Measurements from ENCODE around the gene SEMA6C.
"Not testable (repeated sequence)": the region's sequence is repeated elsewhere in the genome, so short reads cannot be mapped to it uniquely, and the experiment has no call there.

Gene SEMA6C

DNA sequence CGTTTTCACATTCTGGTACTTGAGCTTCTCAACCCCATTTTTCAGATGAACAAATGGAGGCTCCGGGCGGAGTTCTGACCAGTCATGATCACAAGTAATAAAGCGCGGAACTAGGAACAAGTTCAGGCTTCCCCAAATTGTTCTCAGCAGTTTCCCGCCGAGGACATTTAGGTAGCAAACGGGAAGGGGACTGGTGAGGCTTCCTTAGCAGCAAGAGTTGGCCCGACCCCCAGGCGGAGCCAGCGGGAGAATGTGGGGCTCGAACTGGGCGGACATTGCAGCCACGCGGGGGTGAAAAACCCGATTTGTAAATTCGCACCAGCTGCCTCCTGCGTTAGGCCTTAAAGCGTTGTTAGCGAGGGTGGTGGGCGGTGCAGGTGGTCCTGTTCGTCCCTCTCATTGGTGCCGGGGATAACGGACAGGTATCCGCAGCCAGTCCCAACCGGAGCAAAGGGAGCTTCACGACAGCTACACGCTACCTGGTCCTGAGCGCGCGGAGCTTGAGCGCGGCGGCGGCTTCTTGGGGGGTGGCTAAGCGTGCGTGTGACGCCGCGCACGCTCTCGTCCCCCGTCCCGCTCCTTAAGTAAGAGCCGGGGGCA, 15.3 kb downstream of the SEMA6C start:
- peak; percentile 66 for DNase-seq (ENCODE audit: low read depth)

DNA sequence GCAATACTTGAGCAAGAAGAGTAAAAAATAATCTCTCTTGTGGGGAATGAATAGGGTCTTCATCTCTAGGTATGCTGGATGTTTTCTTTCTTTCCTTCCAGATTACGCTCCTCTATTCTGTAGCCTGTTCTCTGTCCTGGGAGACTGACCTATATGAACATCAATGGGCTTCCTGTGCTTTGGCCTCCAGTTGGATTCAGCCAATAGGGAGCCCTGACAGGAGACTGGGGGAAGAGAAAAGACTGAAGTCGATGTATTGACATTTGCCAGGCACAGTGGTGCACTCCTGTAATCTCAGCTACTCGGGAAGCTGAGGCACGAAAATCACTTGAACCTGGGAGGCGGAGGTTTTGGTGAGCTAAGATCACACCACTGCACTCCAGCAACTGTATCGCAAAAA, 17.6 kb downstream of the SEMA6C start:
- no peak for DNase-seq (ENCODE audit: low read depth)

DNA sequence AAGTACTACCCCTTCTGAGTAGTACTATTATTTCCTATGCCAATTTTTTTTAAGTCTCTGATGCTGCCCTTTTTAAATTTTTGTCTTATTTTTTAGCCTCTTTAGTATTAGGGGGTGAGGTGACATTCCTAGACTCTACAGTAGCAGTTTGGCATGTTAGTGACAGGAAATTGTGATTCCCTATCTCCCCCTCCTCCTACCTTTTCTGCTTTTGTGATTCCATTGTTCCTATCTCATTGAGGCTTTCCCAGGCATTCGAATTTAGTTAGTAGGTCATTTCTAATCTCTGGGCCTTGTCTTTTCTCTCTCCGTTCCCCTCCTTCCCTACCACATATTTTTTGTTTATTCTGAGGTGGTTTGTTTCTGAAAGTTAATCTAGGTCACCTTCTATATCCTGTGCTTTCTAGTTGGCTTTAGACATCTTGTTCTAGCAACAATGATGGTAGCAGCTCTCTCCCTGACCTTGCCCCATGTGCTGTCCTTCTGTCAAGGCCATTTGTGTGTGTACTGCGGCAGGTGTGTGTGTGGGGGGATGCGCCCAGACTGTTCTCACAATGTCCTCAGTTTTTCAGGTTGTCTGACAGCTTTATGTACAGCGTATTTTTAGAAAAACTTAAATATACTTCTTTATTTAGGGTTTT, 21.5 kb downstream of the SEMA6C start:
- no peak for DNase-seq (ENCODE audit: low read depth)

DNA sequence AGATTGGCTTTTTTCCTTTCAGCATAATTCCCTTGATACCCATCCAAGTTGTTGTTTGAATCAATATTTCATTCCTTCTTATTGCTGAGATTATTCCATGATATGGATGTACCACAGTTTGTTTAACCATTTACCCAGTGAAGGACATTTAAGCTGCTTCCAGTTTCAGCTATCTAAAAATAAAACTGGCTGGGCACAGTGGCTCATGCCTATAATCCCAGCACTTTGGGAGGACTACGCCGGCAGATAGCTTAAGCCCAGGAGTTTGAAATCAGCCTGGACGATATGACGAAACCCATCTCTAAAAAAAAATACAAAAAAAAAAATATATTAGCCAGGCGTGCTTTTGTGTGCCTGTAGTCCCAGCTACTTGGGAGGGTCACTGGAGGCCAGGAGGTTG, 32.6 kb downstream of the SEMA6C start:
- DNase-seq (ENCODE audit: low read depth) = no peak

DNA sequence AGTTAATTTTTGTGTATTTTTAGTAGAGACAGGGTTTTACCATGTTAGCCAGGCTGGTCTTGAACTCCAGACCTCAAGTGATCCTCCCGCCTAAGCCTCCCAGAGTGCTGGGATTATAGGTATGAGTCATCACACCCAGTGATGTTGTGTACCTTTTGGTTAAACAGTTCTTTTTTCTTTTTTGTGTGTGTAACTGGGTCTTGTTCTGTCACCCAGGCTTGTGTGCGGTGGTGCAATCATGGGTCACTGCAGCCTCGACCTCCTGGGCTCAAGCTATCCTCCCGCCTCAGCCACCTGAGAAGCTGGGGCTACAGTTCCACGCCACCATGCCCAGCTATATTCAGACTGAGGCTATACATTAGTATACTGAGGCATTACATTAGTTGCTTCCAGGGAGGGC, 38.1 kb downstream of the SEMA6C start:
- no peak for DNase-seq (ENCODE audit: low read depth)

DNA sequence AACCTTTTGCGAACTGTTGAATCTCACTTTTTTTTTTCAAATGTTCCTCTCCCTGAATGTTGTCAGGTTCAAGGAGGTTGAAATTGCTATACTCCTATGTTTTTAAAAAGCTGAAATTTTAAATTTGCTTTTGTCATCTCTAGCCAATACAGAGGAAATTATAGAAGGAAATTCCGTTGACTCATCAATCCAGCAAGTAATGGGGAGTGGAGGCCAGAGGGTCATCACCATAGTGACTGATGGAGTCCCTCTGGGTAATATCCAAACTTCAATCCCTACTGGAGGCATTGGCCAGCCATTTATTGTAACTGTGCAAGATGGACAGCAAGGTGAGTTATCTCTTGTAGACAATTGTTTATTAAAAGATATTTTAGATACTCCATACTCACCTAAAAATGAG, 39.5 kb downstream of the SEMA6C start:
- no peak for DNase-seq (ENCODE audit: low read depth)

DNA sequence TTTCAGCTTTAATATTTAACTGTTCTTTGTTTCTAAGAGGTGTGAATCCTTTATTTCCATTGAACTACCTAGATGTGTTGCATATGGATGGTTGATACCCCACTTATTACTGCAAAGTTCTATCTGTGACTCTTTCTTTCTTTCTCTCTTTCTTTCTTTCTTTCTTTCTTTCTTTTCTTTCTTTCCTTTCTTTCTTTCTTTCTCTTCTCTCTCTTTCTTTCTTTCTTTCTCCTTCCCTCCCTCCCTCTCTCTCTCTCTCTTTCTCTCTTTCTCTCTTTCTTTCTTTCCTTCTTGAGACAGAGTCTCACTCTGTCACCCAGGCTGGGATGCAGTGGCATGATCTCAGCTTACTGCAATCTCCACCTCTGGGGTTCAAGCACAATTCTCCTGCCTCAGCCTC, 41.8 kb downstream of the SEMA6C start:
- DNase-seq (ENCODE audit: low read depth) = no peak

DNA sequence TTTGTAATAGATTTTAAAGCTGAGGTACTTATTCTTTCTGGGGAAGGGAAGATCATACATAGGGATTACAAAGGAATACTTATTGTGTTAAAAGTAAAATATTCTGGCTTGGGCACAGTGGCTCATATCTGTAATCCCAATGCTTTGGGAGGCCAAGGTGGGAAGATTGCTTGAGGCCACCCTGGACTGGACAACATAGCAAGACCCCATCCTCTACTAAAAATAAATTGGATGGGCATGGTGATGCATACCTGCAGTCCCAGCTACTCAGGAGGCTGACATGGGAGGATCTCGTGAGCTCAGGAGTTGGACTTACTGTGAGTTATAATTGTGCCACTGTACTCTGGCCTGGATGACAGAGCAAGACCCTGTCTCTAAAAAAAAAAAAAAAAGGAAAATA, 48.3 kb downstream of the SEMA6C start:
- no peak for DNase-seq (ENCODE audit: low read depth)

DNA sequence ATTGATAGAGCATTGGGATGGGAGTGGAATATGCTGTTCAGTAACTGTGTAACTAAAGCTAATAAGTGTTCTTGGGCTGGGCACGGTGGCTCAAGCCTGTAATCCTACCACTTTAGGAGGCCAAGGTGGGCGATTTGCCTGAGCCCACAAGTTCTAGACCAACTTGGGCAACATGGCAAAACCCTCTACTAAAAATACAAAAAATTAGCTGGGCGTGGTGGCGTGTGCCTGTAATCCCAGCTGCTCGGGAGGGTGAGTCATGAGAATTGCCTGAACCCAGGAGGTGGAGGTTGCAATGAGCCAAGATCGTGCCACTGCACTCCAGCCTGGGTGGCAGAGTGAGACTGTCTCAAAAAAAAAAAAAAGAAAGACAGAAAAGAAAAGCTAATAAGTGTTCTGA, 49.0 kb downstream of the SEMA6C start:
- DNase-seq (ENCODE audit: low read depth) = not testable (repeated sequence)

DNA sequence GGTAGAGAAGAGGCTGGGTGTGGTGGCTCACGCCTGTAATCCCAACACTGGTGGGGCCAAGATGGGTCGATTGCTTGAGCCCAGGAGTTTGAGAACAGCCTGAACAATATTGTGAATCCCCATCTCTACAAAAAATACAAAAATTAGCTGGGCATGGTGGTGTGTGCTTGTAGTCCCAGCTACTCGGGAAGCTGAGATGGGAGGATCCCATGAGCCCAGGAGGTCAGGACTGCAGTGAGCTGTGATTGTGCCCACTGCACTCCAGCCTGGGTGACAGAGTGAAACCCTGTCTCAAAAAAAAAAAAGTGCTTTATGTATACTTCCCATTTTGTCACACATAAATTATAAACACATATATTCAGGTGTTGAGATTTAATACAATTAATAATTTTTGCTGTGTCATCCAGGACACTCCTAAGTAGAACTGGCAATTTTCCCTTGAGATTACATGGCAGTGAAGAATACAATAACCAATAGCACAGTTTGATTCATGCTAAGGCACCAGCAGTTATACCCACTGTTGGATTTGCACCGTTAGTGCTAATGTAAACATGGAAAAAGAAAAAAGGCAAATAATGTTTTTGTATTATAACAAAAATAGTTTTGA, 60.4 kb downstream of the SEMA6C start:
- DNase-seq (ENCODE audit: low read depth) = no peak

All from GM04504 (cell line).